ENCODE data around the gene PCBP4.
A peak's percentile ranks its signal among the peaks of the same experiment; 100 is the strongest.

Gene PCBP4

DNA sequence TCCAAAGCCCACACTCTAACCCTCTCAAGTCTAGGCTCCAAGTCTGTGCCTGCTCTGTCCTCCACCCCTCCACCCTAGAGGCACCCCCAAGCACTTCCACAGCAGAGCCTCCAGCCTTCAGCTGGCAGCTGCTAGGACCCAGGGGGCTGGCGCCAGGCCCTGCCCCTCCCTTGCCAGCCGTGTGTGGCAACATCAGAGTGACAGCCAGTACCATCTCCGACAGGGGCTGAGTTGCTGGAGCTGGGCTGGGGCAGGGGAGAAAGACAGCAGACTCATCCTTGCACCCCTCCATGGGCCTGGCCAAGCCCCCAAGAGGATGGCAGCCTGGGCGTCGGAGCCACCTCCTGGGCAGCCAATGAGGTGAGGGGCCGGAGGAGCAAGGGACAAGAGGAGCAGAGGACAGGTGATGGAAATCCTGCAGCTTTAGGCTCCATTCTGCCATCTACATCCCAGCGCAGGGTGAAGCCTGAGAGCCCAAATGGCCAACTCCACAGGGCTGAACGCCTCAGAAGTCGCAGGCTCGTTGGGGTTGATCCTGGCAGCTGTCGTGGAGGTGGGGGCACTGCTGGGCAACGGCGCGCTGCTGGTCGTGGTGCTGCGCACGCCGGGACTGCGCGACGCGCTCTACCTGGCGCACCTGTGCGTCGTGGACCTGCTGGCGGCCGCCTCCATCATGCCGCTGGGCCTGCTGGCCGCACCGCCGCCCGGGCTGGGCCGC, 11.9 kb downstream of the PCBP4 start, which contains the start of gene GPR62:
Gene GPR62 (plus strand): TSS at position 207 of the 718 bp plus-strand sequence. CDS start 272 bp downstream, at position 479.
- peak; percentile 54 for DNase-seq (ENCODE audit: low spot score)

DNA sequence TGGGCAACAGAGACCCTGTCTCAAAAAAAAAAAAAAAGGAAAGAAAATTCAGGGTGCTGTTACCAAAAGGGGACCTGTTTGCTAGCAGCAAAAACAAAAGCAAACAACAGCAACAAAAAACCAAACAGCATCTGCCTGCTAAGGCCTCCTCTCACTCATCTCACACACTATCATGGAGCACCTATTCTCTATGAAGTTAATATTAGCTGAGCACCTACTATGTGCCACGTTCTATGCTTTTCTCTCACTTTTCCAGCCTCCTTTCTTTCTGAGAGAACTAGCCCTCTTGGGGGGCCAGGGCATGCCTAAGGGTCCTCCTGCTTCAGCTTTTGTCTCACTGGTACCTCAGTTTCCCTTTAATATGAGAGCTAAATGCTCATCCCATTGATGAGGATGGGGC, 12.5 kb downstream of the PCBP4 start:
- no peak for DNase-seq (ENCODE audit: low spot score)

GRCh38 chr3:51954105-51954504, 13.1 kb downstream of the PCBP4 start:
- DNase-seq (ENCODE audit: low spot score): no peak

DNA sequence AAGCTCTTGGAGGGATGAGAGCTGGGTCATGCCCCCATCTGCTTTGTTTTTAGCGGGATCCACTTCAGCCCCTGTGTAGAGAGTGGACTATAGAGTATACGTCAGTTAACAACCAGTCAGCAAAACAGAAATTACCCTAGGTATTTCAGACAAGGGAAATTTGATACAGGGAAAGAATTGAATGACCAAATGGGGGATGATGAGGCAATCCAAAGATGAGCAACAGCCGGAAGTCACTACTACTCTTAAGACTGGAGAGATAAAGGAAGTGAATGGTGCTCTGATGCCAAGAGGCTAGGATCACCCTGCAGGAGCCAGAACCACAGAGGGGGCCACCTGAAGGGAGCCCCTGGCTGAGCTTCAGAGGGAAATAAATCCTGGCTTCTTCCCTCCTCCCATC, 13.8 kb downstream of the PCBP4 start:
- DNase-seq (ENCODE audit: low spot score): no peak

GRCh38 chr3:51950899-51951298, 16.4 kb downstream of the PCBP4 start:
- no peak for DNase-seq (ENCODE audit: low spot score)

- DNase-seq (ENCODE audit: low spot score): no peak
Measured at GRCh38 chr3:51949121-51949520, 18.1 kb downstream of the PCBP4 start.

GRCh38 chr3:51948016-51948580, 19.2 kb downstream of the PCBP4 start:
- DNase-seq (ENCODE audit: low spot score): no peak

- DNase-seq (ENCODE audit: low spot score): no peak
Measured at GRCh38 chr3:51947215-51947900, 19.9 kb downstream of the PCBP4 start.

DNA sequence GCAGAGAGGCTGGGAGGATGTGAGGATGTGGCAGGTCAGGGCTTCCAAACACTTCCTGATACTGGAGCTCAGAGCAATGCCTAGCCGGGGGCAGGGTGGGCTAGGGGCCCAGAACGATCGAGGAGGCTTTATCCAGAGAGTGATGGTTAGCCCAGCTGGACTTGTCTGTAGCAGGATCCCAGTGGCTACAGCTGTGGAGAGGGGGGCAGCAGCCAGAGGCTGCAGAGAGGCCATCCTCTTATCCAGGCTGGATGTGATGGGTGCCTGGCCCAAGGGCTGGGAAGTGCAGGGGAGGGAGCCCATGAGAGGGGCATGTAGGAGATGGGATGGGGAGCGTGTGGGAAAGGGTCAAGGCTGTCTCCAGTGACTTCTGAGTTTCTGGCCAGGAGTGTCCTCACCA, 20.5 kb downstream of the PCBP4 start:
- DNase-seq (ENCODE audit: low spot score): no peak

GRCh38 chr3:51945926-51946705, 21.1 kb downstream of the PCBP4 start:
- DNase-seq (ENCODE audit: low spot score): no peak

- no peak for DNase-seq (ENCODE audit: low spot score)
Measured at GRCh38 chr3:51945031-51945840, 22.0 kb downstream of the PCBP4 start.

DNA sequence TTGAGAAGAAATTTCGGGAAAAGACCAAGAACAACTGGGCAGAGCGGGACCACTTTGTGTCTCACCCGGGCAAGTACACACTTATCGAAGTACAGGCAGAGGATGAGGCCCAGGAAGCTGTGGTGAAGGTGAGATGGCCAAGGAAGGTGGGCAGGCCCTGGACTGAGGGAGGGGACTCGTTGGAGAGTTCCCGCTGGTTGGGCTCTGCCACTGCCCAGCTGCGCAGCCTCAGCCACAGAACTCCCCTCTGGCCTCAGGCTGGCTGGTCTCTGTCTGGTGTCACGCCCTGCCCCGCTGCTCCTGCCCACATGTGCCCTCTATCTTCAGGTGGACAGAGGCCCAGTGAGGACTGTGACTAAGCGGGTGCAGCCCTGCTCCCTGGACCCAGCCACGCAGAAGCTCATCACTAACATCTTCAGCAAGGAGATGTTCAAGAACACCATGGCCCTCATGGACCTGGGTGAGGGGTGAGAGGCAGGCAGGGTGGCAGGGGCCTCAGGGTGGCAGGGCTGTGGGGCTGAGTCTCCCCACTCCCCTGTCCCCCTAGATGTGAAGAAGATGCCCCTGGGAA, 22.7 kb downstream of the PCBP4 start:
- no peak for DNase-seq (ENCODE audit: low spot score)

DNA sequence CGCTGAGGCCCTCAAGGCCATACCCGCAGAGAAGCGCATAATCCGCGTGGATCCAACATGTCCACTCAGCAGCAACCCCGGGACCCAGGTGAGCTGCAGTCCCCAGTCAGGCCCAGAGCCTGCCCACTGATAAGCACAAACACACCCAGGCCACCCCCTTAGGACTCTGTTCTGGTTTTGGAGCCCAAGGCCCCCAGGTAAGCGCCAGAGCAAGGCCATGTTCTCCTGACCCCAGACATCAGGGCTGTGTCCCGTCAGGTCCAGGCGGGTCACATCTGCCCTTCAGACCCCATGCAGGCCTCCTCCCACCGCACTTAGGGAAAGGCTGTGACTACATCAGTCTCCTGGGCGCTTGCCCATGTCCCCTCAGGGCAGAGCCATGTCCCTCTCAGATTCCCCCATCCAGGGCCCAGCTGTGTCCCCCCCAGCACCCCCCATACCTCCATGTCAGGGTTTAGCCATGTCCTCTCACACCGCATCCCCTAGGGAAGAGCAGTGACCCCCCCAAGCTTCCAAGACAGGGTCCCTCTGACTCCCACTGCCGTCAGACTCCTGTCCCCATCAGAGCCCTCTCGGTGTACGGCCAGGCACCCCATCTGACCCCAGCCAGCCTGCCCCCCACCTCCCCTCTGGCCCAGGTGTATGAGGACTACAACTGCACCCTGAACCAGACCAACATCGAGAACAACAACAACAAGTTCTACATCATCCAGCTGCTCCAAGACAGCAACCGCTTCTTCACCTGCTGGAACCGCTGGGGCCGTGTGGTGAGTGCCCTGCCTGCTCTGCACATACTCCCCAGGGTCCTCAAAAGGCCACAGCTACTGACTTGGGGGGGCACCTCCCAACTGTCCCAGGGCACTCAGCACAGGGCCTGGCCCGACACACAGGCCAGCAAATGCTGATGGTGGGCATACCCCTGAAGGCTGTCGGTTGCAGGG, 23.5 kb downstream of the PCBP4 start:
- DNase-seq (ENCODE audit: low spot score): no peak

DNA sequence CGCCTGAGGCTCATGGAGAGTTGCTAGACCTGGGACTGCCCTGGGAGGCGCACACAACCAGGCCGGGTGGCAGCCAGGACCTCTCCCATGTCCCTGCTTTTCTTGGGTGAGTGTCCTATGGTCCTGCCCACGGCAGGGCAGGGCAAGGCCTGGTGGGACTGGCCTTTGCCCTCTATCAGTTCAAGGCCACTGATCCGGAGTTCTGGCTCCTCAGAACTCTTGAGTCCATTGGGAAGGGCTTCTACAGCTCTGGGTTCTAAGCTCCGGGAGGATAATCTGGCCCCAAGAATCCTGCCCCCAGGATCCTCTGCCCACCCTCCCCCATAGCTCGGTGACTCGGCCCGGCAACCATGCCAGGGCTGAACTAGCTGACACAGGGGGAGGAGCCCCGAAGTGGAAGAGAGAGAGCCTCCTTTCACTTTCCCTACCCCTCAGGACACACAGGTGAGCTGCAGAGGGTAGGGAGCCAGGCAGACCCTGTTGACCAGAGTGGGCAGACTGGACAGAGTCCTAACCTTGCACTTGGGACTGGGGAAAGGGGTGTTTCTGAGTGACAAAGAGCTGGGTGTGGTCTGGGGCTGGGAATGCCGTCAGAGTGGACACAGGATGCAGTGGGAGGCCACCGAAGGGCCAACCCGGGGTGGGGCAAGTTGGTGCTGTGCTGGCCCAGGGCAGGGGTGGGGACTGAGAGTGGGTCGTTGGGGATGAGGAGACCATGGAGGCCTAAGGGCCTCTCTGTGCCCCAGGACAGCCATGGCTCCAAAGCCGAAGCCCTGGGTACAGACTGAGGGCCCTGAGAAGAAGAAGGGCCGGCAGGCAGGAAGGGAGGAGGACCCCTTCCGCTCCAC, 24.4 kb downstream of the PCBP4 start:
- no peak for DNase-seq (ENCODE audit: low spot score)

- peak; percentile 99 for DNase-seq (ENCODE audit: low spot score)
Measured at GRCh38 chr3:51941798-51942602, 25.3 kb downstream of the PCBP4 start, which contains the start of the genes PARP3 and RRP9. Gene PARP3, plus strand, starts transcription at chr3:51942363. Its CDS starts 993 bp downstream, at chr3:51943356. Gene RRP9, minus strand, starts transcription at chr3:51941904. Its CDS starts 37 bp downstream, at chr3:51941867.

DNA sequence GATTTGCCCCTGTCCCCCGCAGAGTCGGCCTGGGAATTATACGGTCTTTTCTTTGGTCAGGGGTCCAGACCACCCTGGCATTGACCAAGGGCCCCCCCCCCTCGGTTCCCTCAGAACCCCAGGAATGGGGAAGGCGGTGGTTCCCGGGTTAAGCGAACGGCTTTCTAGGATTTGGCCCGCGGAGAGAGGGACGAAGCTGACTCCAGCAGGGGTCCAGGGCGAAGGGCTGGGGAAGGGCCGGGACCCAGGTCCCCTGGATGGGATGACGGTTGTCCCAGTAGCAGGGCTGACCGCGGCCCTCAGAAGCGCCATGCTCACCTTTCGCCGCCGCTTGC, 25.8 kb downstream of the PCBP4 start:
- no peak for DNase-seq (ENCODE audit: low spot score)

- DNase-seq (ENCODE audit: low spot score): no peak
Measured at GRCh38 chr3:51940648-51941462, 26.4 kb downstream of the PCBP4 start.
